ENCODE results near the gene CCDC70.

CCDC70 gene

DNA sequence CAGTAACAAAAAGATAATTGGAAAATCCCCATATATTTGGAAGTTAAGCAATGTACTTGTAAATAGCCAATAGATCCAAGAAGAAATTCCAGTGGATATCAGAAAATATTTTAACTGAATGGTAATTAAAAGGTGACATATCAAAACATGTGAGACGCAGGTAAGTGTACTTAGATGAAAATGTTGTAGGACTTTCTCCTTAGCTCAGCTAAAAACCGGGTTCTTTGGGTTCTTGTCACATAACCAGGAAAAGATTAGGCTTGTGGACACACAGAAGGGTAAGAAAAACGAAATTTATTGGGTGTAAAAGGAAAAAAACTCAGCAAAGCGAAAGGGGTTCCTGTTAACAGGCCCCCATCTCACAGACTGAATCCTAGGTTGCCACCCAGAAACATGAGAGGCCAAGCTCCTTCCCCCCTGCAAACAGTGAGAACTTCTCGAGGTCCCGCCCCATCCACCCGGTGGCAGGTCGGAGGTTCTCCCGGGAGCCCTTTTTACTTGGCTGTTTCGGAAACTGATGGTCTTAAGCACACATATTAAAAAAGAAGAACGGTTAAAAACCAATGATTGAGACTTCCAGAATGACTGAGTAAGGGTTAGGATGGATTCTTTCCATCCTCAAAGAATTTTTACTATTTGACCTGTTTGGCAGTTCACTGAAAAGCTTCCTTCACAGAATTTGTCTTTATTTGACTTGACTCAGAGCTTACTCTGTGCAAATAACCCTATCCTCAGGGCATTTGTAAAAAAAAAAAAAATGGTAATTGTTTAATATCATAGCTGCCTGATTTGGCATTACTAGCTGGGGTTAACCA lies 3.1 kb upstream of the CCDC70 start:
- DNase-seq (ENCODE audit: low read depth, low spot score), result no peak

DNA sequence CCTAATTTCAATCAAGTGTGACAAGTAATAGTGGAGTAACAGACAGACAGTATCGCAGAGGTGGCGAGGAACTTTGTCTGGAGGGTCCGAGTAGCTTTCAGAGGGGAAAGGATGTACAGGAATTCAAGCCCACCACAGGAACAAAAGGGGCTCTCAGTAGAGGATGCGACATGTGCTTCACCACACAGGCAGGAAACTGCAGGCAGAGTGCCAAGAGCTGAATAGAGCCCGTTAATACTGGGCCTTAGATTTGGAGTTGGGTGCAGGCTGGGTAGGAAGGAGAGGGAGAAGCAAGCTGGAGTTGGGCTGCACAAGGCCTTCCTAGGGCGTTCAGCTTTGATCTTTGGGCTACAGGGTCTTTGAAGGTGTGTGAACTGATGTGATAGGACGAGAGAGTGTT lies 1.2 kb downstream of the CCDC70 start:
- no peak for DNase-seq (ENCODE audit: low read depth, low spot score)

DNA sequence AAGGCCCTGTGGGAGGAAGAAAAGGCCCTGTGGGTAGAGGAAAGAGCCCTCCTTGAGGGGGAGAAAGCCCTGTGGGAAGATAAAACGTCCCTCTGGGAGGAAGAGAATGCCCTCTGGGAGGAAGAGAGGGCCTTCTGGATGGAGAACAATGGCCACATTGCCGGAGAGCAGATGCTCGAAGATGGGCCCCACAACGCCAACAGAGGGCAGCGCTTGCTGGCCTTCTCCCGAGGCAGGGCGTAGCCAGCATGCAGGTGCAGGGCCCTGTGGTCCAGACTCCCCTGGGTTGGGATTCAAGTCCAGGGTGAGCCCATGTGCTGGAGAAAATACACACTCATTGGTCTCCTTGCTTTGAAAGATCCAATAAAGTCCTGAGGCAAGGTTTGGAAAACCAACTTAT lies 4.1 kb downstream of the CCDC70 start:
- DNase-seq (ENCODE audit: low read depth, low spot score), result no peak

DNA sequence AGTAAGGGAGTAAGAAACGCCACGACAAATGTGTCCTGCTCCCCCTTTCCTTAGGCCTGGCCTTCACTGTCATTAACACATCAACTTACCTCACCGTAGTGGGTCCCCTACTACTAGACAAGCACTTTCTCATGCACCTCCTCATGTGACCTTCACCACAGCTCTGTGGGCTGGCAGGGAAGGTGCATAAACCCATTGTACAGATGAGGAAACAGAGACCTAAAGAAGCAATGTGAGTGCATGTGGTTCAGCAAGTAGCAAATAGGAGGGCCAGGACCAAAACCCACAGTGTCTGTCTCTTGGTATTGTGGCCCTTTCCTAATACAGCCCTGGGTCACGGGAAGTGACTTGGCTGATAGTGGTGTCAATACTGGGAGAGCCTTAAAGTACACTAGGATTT lies 5.3 kb downstream of the CCDC70 start:
- DNase-seq (ENCODE audit: low read depth, low spot score), result no peak

DNA sequence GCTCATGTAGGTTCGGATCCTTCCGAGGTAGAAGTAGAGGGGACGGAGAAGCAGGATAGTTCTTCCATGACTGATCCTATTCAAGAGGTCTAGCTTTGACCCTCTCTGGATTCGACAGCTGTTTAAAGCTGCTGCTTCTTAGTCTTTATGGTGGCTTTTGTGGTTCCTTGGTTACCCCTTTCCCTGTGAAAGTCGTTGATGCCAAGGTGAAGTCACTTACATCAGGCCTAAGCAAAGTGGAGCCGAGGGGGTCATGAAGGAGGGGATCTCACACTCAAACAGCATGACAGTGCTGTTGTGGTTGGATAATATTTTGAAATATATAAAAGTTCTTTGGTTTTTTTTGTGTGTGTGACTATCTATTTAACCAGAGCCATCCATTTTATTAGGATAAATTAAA lies 8.1 kb downstream of the CCDC70 start:
- no peak for DNase-seq (ENCODE audit: low read depth, low spot score)

DNA sequence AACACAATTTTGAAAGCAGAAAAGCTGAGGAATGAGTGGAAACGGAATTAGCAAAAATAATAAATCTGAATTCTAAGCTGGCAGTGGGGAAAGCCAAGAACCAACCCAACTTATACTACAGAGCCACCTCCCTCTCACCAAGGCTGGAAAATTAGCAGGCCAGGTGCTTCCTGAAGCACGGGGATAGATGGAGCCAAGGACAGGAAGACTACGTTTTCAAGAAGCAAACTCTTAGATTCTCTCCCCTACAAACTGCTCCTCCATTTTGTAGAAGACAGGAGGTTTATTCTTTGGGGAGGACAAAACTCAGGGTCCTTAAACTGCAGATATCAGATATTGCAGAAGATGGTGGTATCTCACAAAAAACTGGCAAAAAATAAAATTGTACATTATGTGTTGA lies 8.8 kb downstream of the CCDC70 start:
- DNase-seq (ENCODE audit: low read depth, low spot score), result no peak

DNA sequence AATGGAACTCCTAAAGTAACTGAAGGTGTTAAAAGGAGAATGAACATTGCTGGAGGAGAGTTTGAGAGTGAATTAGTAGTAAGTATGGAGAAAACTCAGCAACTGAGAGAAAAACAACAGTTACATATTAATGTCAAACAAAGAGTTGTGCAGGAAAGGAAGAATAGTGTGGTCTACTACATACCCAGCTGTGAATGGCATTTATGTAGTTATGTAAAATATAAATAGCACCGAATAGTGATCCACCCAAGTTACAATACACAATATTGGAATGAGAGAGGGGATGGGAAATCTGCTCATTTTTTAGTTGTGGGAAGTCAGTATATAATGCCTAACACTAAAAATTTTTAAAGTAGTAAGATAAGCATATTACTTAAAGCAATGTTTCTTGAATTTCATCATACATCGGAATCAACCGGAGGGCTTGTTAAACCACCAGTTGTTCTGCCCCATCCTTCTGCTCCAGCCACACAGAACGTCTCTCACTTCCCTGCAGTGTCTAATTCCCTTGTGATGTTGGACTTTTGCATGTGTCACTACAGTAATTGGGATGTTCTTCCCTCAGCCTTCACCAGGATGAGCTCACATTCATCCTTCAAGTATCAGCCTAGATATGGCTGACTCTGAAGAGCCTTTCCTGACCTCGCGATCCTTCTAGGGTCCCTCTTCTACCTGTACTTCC lies 11.5 kb downstream of the CCDC70 start:
- DNase-seq (ENCODE audit: low read depth, low spot score), result no peak

DNA sequence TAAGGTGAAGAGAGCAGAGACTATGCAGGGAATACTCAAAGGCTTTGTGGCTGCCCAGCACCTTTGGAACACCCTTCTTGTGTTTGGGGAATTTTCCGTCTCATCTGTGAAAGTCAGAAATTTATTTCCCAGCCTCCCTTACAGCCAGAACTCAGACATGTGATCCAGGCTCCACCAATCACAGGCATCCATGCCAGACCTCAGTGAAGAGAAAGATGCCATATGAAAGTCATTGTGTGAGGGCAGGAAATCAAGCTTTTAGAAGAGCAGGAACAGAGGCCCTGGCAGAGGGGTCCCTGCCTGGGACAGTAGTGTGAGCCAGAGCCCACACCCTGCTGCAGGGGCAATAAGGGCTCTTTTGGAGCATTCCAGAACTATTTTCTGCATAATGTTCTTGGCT lies 12.1 kb downstream of the CCDC70 start:
- DNase-seq (ENCODE audit: low read depth, low spot score), result no peak

DNA sequence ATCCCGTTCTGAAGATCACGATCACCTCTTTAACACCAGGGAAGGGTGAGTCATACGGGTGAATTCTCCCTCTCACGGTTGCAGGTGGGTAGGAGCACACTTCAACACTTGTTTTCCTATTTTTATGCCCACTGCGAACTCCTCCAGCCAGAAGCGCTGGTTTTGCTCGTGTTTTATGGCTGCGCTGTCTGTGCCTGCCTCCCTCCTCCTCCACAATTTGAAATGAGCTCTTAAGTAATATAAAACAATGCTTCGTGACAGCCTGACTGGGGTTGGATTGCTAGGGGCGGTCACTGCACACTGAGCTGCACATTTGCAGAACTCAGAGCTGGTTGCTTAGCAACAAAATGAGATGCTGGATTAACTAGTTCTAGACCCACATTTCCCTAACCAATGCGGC lies 12.9 kb downstream of the CCDC70 start:
- DNase-seq (ENCODE audit: low read depth, low spot score), result no peak

DNA sequence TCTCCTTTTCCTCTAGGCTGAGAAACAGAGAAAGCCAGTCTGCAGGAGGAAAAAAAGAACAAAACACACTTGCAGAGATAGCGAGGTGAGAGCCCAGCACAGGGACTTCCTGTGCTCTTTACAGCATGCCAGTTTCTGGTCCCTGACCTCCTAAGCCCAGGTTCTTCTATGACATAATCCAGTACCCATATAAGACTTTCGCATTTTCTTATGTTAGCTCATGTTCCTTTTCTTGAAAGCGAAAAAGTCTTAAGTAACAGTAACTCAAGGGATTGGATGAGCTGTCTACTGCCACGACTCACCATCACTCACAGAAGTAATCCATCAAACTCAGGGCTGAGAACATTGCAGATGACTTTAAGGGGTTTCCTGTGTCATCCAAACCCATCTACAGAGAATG lies 17.4 kb downstream of the CCDC70 start:
- no peak for DNase-seq (ENCODE audit: low read depth, low spot score)

DNA sequence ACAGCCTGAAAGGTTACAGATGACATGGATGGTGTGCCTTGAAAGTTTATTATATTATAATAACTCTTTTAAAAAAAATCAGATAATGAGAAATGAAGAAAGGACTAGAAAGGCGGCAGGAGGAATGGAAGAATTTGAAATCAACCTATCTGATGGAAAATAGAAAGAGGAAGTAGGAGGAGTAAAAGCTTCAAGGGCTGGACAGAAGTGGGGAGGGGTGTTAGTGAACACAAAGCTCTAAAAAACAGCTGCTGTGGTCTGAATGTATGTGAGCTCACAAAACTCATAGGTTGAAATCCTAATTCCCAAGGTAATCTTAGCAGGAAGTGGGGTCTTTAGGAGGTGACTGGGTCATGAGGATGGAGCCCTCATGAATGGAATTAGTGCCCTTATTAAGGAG lies 19.5 kb downstream of the CCDC70 start:
- no peak for DNase-seq (ENCODE audit: low read depth, low spot score)

DNA sequence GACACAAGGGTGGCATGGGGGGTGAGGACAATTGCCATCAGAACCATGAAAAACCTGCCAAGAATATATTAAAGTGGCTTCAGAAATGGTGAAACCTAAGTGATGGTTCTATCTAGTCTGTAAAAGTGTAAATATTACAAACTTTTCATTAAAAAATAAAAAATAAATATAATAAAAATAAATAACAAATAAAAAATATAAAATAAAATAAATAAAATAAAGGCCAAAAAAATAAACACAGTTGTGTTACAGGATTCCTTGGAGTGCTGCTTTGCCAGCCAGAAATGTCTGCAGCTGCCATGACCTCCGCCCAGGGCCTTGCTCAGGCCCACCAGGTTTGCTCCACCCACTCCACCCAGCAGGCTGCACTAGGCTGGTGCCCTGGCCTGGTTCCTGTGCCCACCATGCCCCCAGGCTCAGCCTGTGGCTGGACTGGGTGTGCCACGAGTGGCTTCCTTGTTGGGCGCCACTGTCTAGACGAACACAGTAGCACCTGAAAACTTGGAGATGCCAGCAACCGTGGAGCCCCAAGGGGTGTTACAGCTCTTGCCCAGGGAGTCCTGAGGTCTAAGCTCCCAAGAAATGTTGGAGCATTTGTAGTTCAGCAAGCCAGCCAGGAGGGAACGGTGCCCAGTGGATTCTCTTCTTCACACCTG lies 20.9 kb downstream of the CCDC70 start:
- DNase-seq (ENCODE audit: low read depth, low spot score), result no peak

DNA sequence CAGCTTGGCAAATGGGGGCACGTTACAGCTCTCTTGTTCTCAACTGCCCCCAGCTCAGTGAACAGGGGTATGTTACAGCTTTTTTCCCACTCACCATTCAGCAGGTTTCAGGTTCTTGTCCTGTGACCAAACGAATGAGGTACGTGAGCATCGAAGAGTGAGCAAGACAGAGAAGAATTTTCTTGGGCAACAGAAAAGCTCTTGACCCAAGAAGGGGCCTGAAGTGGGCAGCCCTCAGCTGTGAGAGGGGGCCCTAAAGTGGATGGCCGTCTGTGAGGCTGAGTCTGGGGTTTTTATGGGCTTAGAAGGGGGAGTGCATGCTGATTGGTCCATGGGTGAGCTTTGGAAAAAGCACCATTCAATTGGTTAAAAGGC lies 21.4 kb downstream of the CCDC70 start:
- DNase-seq (ENCODE audit: low read depth, low spot score), result no peak

DNA sequence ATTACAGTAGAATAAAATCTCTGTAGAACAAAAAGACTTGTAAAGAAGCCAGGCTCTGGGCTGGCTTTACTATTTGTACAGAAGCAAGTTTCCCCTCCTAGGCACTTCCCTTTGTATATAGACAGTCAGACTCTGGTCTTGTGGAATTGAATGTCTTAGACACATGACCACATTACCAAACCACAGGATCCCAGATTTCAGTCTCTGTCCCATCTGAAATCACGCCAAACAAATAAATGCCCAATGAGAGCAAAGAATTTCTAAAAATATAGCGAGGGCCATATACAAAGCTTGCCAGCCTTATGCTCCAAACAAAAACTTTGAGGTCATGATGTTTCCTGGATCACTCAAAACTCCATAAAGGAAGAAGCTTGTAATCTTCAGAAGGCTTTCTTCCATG lies 23.9 kb downstream of the CCDC70 start:
- DNase-seq (ENCODE audit: low read depth, low spot score), result no peak

DNA sequence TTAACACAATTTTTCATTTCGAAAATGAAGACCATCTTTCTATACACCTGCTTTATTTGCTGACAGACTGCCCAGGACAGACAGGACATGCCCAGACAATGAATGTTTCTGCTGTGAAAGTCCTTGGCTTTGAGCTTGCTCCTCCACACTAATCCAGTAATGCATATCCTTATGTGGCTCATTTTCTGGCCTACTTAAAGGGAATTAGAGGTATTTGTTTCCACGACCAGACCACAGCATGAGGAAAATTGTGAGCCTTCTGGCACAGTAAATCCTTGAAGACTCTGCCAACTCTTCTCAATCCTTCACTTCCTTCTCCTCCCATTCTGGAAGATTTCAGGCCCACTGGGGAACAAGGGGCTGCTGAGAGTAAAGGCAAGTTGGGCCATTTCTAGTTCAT lies 25.7 kb downstream of the CCDC70 start:
- DNase-seq (ENCODE audit: low read depth, low spot score), result no peak

DNA sequence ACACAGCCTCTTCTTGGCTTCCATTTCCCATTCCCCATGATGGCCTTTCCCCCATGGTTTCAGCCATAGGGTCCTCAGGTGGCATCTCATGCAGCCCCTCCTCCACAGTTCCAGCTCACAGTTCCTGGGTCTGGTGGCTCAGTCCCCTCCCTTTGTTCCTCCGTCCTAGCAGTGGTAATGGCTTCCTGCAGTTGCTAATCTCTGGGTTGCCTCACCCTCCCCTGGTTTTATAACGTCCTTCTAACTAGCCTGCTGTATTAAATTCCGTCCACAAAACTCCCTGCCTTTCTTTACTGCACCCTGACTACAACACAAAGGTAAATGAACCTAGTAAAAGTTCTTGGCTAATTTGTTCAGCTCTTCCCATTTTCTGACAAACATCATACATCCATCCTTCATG lies 30.9 kb downstream of the CCDC70 start:
- no peak for DNase-seq (ENCODE audit: low read depth, low spot score)

DNA sequence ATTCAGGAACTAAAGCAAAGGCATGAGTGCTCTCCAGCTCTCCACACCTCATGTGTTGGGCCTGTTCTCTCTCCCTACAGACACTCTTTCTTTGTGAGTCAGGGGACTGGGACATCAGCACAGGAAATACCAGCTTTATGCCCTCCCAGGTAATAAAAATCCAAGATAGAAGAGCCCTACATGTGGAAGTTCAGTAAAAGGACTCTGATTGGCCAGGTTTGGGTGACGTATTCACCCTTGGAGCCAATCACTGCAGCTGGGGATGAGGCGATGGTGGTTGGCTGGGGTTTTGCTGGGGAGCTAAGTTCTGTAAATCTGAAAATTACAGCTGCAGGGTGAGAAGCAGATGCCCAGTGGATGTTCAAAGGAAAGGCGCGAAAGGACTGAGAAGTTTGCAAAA lies 32.5 kb downstream of the CCDC70 start:
- no peak for DNase-seq (ENCODE audit: low read depth, low spot score)

DNA sequence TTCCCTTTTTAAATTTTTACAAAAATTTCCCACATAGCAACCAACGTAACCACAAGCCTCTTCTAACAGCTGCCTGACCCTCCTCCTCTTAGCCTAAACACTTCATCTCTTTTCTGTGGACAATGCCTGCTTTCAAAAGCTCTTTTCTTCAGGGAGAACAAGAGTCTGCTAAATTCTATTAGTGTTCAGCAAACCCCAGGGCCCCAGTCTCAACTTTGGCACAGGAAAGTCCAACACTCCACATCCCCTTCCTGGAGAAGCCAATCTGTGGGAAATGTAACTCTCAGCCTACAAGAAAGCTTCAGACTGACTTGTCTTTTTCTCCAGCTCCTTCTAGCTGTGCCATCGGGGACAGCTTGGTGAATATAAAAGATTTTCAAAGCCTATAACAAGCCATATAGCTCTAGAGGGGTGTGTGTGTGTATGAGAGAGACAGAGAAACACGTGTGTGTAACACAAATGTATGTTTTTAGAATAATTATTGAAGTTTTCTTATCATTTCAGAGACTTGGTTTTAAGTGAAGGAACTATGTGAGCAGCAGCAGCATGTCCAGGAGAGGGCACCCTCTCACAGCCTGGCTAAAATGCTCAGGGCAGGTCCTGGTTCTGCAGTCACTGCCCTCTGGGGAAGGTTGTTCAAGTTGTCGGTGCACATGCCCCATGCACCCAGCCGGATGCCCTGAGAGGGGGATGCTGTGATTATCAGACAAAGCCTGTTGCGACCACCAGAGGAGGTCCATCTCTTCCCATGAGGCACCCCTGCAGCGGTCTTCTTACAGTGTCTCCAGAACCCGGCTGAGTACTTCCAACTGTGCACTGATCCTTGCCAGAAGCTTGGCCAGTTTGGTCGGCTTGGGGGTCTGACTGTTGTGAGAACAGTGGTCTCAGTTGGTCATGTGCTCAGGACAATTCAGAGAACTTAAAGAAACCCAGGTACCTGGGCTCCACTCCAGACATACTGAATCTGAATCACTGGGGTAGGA lies 34.4 kb downstream of the CCDC70 start:
- DNase-seq (ENCODE audit: low read depth, low spot score), result peak; percentile 14

DNA sequence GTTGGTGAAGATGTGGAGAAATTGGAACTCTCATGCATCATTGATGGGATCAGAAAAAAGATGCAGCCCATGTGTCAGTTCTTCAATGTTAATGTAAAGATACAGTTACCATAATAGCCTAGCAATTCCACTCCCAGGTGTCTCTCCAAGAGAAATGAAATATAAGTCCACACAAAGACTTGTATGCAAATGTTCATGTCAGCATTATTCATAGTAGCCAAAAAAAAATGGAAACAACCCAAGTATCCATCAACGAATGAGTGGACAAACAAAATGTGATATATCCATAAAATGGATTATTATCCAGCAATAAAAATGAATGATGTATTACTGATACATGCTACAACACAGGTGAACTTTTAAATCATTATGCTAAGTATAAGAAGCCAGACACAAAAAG lies 38.7 kb downstream of the CCDC70 start:
- no peak for DNase-seq (ENCODE audit: low read depth, low spot score)

DNA sequence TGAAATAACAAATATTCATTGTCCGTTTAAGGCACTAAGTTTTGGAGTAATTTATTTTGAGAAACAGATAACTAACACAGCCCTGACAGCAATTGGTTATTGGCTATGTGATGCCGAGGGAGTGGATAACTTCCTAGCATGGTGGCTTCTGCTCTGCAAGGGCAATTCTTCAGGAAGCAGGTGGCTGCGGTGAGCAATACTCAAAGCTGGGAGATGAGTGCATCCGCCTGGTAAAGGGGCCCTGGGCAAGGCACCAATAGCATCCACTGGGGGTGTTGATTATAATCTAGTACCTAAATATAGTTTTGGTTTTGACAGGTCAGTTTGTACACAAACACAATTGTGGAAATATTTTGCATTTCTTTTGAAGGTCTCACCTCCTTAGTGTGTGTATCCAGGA lies 41.0 kb downstream of the CCDC70 start:
- no peak for DNase-seq (ENCODE audit: low read depth, low spot score)

DNA sequence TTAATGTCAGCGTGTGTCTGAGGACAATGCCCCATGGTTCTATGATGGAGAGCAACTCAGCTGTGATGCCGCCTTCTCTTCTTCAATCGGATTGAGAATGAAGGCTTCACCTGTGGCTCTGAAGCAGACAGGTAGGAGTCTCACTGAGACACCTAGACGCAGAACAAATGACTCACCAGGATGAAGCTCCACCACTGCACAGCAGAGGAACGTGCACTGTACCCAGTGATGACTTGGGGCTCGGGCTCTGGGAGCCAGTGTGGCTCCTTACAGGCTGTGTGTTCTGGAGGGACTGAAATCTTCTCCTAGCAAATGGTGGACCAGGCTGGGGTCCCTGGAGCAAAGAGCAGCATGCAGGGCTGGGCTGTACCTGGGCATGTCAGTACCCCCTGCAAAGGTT lies 44.0 kb downstream of the CCDC70 start:
- DNase-seq (ENCODE audit: low read depth, low spot score), result no peak

DNA sequence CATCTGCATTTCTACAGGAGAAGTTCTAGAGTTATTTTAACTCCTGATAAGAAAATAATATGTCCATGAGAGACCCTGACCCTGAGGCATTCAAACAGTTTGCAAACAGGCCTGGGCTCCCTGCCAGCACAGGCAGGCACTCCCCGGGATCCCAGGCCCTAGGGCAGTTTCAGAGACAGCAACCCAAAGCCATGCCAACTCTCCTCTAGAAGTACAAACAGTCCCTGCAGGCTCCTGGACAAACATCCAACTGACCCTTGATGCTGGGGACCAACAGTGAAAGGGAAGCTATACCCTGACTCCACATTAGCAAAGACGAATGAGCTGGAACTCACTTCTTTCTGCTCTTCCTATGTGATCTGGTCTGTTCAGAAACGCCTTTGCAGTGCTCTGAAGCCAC lies 44.8 kb downstream of the CCDC70 start:
- DNase-seq (ENCODE audit: low read depth, low spot score), result no peak

All from activated CD4-positive, CD25-positive, alpha-beta regulatory T cell treated with anti-CD3 and anti-CD28 coated beads, Interleukin-2, amount 50 U/mL, for 16 hours (primary cell).